ENCODE measurements around the gene SYNE4.

The SYNE4 gene

DNA sequence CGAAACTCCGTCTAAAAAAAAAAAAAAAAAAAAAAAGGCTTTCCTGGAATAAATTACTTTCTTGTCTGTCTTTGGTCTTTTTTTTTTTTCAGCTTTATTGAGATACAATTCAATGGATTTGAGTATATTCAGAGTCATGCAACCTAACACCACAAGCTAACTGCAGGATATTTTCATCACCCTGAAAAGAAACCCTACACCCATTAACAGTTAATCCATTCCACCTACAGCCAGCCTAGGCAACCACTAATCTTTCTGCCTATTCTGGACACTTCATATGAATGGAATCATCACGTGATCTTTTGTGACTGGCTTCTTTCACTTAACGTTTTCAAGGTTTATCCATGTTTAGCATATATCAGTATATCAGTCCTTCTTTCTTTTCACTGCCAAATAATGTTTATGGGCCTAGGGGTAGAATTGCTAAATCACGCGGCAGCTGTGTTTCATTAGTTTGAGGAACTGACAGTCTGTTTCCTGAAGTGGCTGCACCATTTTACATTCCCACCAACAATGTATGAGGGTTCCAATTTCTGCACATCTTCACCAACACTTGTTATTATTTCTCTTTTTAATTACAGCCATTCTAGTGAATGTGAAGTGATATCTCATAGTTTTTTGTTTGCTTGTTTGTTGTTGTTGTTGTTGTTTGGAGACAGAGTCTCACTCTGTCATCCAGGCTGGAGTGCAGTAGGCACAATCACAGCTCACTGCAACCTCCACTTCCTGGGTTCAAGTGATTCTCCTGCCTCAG, 52.6 kb downstream of the SYNE4 start:
- FAIRE-seq (no peak), DNase-seq (ENCODE audit: low spot score) (no peak)

All from RCC 7860 (cell line).